ENCODE results near the gene ZNF470.
A peak's percentile ranks its signal among the peaks of the same experiment; 100 is the strongest.

The ZNF470 gene

GRCh38 chr19:56611288-56611687 lies 44.0 kb downstream of the ZNF470 start:
- no peak for DNase-seq

- DNase-seq: no peak
Observed at GRCh38 chr19:56612737-56613136, 45.5 kb downstream of the ZNF470 start.

- no peak for DNase-seq
Observed at GRCh38 chr19:56613639-56614038, 46.4 kb downstream of the ZNF470 start.

DNA sequence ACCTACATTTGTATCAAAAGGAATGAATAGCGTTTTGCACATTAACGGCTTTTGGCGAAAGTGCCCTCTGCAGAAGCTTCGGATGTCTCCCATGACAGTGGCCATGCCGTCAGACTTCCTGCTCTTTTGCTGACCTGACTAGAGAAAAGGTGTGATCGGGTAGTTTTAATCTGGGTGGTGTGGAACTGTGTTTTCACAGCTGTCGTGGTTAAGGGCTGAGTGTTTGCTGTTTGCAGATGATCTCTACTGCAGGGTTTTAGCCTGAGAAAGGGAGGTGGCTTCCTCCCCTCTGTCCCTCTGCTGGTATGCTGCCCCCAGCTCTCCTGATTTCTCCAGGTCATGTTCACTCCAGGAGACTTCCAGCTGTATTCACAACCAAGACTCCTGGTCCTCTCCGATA lies 50.3 kb downstream of the ZNF470 start:
- no peak for DNase-seq

DNA sequence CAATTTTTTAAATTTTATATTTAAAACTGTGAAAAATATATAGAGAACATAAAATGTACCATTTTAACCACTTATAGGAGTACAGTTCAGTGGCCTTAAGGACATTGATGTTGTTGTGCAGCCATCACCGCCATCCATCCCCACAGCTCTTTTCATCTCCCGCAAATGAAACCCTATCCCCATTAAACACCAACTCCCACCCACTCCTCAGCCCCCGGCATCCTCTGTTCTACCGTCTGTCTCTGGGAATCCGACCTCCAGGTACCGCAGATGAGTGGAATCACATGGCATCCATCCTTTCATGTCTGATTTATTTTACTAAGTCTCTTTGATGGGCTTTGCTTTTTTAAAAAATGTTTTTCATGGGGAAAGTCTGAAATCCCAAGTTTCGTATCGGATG lies 51.9 kb downstream of the ZNF470 start:
- no peak for DNase-seq

DNA sequence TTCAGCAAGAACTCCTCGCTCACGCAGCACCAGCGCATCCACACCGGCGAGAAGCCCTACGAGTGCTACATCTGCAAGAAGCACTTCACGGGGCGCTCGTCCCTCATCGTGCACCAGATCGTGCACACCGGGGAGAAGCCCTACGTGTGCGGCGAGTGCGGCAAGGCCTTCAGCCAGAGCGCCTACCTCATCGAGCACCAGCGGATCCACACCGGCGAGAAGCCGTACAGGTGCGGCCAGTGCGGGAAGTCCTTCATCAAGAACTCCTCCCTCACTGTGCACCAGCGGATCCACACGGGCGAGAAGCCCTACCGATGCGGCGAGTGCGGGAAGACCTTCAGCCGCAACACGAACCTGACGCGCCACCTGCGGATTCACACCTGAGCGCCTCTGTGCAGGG lies 55.1 kb downstream of the ZNF470 start:
- DNase-seq: no peak

GRCh38 chr19:56623006-56623405 lies 55.7 kb downstream of the ZNF470 start:
- DNase-seq: no peak

- DNase-seq: no peak
Observed at GRCh38 chr19:56625708-56626107, 58.4 kb downstream of the ZNF470 start.

- DNase-seq: no peak
Observed at GRCh38 chr19:56633021-56633420, 65.8 kb downstream of the ZNF470 start.

DNA sequence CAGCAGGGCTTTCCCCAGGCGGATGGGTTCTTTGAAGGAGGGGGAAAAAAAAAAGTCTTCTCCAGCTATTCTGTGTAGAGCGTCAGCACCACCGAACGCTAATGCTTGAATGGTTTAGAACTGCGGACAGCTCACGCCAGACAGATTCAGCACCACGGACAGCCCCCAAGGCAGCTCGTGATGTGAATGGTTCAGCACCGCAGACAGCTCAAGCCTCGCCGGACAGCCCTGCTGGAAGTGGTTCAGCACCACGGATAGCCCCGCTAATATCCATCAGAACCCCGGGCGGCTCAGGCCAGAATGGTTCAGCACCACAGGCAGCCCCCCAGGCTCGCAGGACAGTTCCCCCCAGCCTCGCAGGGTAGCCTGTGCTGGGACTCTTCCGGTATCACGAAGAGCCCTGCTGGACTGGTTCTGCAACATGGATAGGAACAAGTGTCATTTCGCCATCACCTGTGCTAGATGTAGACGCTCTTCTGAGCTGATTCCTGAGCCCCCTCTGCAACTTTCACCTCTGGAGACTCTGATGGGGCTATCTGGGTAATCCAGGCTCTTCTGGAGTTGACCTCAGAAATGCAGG lies 70.8 kb downstream of the ZNF470 start:
- peak; percentile 1 for DNase-seq

Data from activated CD4-positive, alpha-beta T cell treated with anti-CD3 and anti-CD28 coated beads, Interleukin-2, amount 50 U/mL, for 1 hour (primary cell).